SK-N-SH treated with all-trans-retinoic acid at 6 μM for 48 hours (cell line): ENCODE results near the gene KCP.

ENCODE experiments used
- ARNTL ChIP-seq: fragments of 450-650 bp; formaldehyde crosslinking; IDR thresholded peaks from 2 replicates; pipeline ENCODE4 v1.5.0; 2020; ENCODE audit warnings: low read depth, mild to moderate bottlenecking, moderate library complexity, borderline replicate concordance
- CREB5 ChIP-seq: fragments of 250-450 bp; sonication (Bioruptor Pico); IDR thresholded peaks from 2 replicates; pipeline ENCODE4 v1.5.1; 2020; ENCODE audit warnings: low read depth, mild to moderate bottlenecking, moderate library complexity
- CSRNP3 ChIP-seq: fragments of 250-450 bp; sonication (Bioruptor Pico); IDR thresholded peaks from 2 replicates; pipeline ENCODE4 v1.5.1; 2021; ENCODE audit warnings: mild to moderate bottlenecking, moderate library complexity
- ESRRG ChIP-seq: fragments of 250-450 bp; sonication (Bioruptor Pico); IDR thresholded peaks from 2 replicates; pipeline ENCODE4 v1.6.1; 2021; ENCODE audit warnings: mild to moderate bottlenecking
- ISL1 ChIP-seq: fragments of 250-450 bp; sonication (Bioruptor Pico); IDR thresholded peaks from 2 replicates; pipeline ENCODE4 v2.1.2; 2022; ENCODE audit warnings: mild to moderate bottlenecking, moderate library complexity
- OSR1 ChIP-seq: fragments of 250-450 bp; sonication (Bioruptor Pico); IDR thresholded peaks from 2 replicates; pipeline ENCODE4 v1.8.0; 2022; ENCODE audit warnings: moderate library complexity, mild to moderate bottlenecking, inconsistent platforms
- PATZ1 ChIP-seq: fragments of 250-450 bp; sonication (Bioruptor Pico); IDR thresholded peaks from 2 replicates; pipeline ENCODE4 v1.8.0; 2020; ENCODE audit warnings: mild to moderate bottlenecking, moderate library complexity, borderline replicate concordance
- POU6F1 ChIP-seq: fragments of 250-450 bp; sonication (Bioruptor Pico); IDR thresholded peaks from 2 replicates; pipeline ENCODE4 v1.8.0; 2021; ENCODE audit warnings: low read depth, mild to moderate bottlenecking, moderate library complexity, borderline replicate concordance
- RARB ChIP-seq: fragments of 250-450 bp; sonication (Bioruptor Pico); IDR thresholded peaks from 2 replicates; pipeline ENCODE4 v1.8.0; 2021; ENCODE audit warnings: mild to moderate bottlenecking, moderate library complexity
- SNAI2 ChIP-seq: fragments of 250-450 bp; sonication (Bioruptor Pico); IDR thresholded peaks from 2 replicates; pipeline ENCODE4 v1.5.0; 2020; ENCODE audit warnings: mild to moderate bottlenecking, moderate library complexity
- TOX ChIP-seq: fragments of 250-450 bp; sonication (Bioruptor Pico); IDR thresholded peaks from 2 replicates; pipeline ENCODE4 v1.8.0; 2021; ENCODE audit warnings: mild to moderate bottlenecking, moderate library complexity, borderline replicate concordance
- ZC3H10 ChIP-seq: fragments of 250-450 bp; sonication (Bioruptor Pico); IDR thresholded peaks from 2 replicates; pipeline ENCODE4 v1.5.1; 2021; ENCODE audit warnings: mild to moderate bottlenecking, moderate library complexity
- ZNF565 ChIP-seq: fragments of 450-650 bp; formaldehyde crosslinking; conservative IDR thresholded peaks from 2 replicates; pipeline ENCODE4 v1.5.0; 2020; ENCODE audit warnings: low read depth, mild to moderate bottlenecking, moderate library complexity

- TF ChIP-seq CSRNP3 (CRISPR knock-in tag) (no peak), TOX (CRISPR knock-in tag) (no peak), ESRRG (CRISPR knock-in tag) (no peak), PATZ1 (CRISPR knock-in tag) (no peak), CREB5 (CRISPR knock-in tag) (no peak), RARB (CRISPR knock-in tag) (no peak), ZNF565 (CRISPR knock-in tag) (no peak), ARNTL (CRISPR knock-in tag) (no peak), OSR1 (CRISPR knock-in tag) (no peak), POU6F1 (CRISPR knock-in tag) (no peak), ZC3H10 (CRISPR knock-in tag) (no peak), ISL1 (CRISPR knock-in tag) (no peak), SNAI2 (CRISPR knock-in tag) (no peak)
These were observed 38.7 kb upstream of the KCP start for GRCh38 chr7:128948976-128949760.
